ENCODE data around the gene ABCA2.

DNA sequence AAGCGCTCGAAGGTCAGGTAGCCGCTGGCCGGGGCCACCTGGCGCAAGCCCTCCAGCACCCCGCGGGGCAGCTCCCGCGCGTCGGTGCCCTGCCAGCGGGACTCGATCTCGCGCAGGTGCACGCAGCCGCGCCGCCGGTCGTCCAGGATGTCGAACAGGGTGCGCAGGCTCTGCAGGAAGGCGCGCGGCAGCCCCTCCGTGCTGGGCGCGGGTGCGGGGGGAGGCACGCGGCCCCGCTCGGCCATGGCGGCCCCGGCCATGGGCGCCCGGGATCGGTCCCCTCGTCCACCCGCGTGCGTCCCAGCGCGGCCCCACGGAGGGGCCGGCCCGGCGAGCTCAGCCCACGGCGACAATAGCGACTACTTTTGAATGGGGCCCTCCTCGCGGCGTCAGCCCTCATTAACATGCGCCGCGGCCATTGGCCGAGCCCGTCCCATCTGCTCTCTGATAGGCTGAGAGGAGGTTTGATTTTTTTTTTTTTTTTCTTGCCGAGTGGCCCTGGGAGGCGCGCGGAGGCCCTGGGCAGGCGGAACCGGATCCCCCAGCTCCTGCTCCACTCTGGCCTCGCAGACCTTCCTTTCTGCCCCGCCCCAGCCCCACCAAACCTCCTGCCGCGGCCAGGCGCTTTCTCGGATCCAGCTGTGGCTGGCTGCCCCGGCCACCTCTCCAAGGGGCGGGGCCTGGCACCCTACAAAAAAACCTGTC is 42.3 kb upstream of the ABCA2 start, which contains the start of gene SAPCD2:
- TF ChIP-seq CTBP1 (IDR thresholded peaks at IDR 0.05; ENCODE audit: borderline replicate concordance) = no peak
- TF ChIP-seq SUZ12 (IDR thresholded peaks at IDR 0.05) = no peak
- TF ChIP-seq FOXK2 (IDR thresholded peaks at IDR 0.05) = no peak
- peak; percentile 51; the same call in 1 of the 2 replicates for TF ChIP-seq FOXM1 (IDR thresholded peaks at IDR 0.05; ENCODE audit: borderline replicate concordance)
- TF ChIP-seq SP1 (IDR thresholded peaks at IDR 0.05) = no peak
- TF ChIP-seq ELF4 (IDR thresholded peaks at IDR 0.05) = no peak
- peak; percentile 48; the same call in 1 of the 2 replicates for TF ChIP-seq L3MBTL2 (conservative IDR thresholded peaks at IDR 0.05)
- no peak for TF ChIP-seq BHLHE40 (IDR thresholded peaks at IDR 0.05; ENCODE audit: borderline replicate concordance)
- TF ChIP-seq, protein P1, sequence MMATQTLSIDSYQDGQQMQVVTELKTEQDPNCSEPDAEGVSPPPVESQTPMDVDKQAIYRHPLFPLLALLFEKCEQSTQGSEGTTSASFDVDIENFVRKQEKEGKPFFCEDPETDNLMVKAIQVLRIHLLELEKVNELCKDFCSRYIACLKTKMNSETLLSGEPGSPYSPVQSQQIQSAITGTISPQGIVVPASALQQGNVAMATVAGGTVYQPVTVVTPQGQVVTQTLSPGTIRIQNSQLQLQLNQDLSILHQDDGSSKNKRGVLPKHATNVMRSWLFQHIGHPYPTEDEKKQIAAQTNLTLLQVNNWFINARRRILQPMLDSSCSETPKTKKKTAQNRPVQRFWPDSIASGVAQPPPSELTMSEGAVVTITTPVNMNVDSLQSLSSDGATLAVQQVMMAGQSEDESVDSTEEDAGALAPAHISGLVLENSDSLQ (IDR thresholded peaks at IDR 0.05) = no peak
- no peak for TF ChIP-seq TARDBP (IDR thresholded peaks at IDR 0.05)
